ENCODE results near the gene HEXA. TPM values are rescaled to one million over a fixed set of nuclear protein-coding genes. Genes with fewer than 3 reads are reported as not detected.

Gene HEXA
- total and polyA plus RNA-seq, 9 of the 15 experiments (the other 6 are each of a cell fraction or from before 2014, with no cell fraction given), result 22.2 to 136 (median 68.9) TPM

DNA sequence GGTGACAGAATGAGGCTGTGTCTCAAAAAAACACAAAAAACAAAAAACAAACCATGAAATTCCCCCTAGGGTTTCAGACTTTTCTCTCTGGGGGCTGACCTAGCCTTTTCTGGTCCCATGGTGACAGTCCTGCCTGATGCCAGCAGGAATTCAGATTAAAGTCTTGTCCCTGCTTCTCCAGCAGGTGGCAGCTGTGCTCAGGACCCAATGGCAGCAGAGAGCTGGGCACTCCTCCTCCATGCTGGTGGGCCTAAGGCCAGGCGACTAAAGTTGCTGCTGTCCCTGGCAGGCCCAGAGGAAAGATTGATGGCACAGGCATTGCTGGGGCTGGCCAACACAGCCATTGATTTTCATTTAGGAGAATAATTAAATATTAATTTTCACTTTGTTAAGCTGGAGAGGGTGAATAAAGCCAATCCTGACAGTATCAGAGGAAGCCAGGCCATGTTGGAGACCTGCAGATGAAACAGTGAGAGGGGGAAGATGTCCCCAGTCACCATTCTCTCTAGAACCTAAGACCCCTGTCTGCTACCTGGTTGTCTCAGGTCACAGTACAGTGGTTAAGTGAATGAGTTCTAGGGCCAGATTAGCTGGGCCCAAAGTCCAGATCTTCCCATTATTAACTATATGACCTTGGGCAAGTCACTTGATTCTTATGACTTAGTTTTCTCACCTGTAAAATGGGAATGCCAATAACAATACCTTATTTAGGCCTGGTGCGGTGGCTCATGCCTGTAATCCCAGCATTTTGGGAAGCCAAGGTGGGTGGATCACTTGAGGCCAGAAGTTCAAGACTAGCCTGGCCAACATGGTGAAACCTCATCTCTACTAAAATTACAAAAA is 63.0 kb downstream of the HEXA start:
- Histone ChIP-seq H3K9me1 (ENCODE audit: control insufficient read depth, insufficient read depth, low read length) (no peaks in the 10 kb centered on the region), H3K4me3 (no peak overlapping the region), H4K20me1 (replicated peaks; ENCODE audit: control insufficient read depth, insufficient read depth, low read length) (0 out of 2 replicates have a peak, but pooled peaks cover 3% of the 10 kb centered on the region), H3K9me3 (replicated peaks; ENCODE audit: control insufficient read depth, insufficient read depth, low read depth, low read length) (no peaks in the 10 kb centered on the region), H3K4me2 (ENCODE audit: insufficient read depth, low read length) (no peak overlapping the region), H3K36me3 (ENCODE audit: control insufficient read depth, insufficient read depth, low read length) (no peaks in the 10 kb centered on the region), H2AFZ (ENCODE audit: low read depth, low read length) (no peak overlapping the region), H3K27me3 (ENCODE audit: control insufficient read depth in 2 of 2, insufficient read depth in 2 of 2, low read length in 2 of 2) (peaks cover 4 to 14% of the 10 kb centered on the region in 2 experiments; a peak in 4 of 5 replicates), H3K4me1 (replicated peaks in 1 of 2; ENCODE audit: control insufficient read depth in 2 of 2, insufficient read depth in 2 of 2, low read length in 2 of 2) (no peaks in the 10 kb centered on the region), H3K9ac (ENCODE audit: insufficient read depth in 1 of 2, low read depth in 2 of 2, low read length in 2 of 2) (no peak overlapping the region), H3K79me2 (ENCODE audit: control insufficient read depth, insufficient read depth, low read length) (no peaks in the 10 kb centered on the region), H3K27ac (ENCODE audit: extremely low read depth, low read depth, low read length) (no peak overlapping the region)
- intact Hi-C loops (cut with micrococcal nuclease), result loop anchor here (2.0 to 10.0 kb wide), 2 partner anchors 160 to 272 kb away; no protein-coding TSS in a partner anchor
- peak; percentile 99 for ATAC-seq
- WGBS (ENCODE audit: insufficient coverage, low coverage, missing lambda C conversion rate), result 3% methylated on average over 2 of the region's 2 CpGs
- BruUV-seq (replicated peaks), result no TSS peak
- DNase-seq (ENCODE audit: extremely low read depth in 1 of 4, low spot score in 3 of 4), result peak; percentile 72 to 78 (median 74)
- CTCF ChIA-PET (ENCODE audit: low intra/inter-chr PET ratio), result no interaction called here
- peak; percentile 85 for FAIRE-seq
- POLR2A ChIA-PET, result interaction anchor here (0.6 to 1.4 kb wide), 3 partner anchors 13 to 152 kb away, joined by 3 to 4 read pairs (median 3); no protein-coding TSS in a partner anchor
- in situ Hi-C loops (cut with MboI), result loop anchor here (25.0 kb wide), 3 partner anchors 774 to 1774 kb away; partner anchors contain the start of gene GOLGA6A
- TF ChIP-seq RAD21 (CRISPR knock-in tag; conservative IDR thresholded peaks at IDR 0.05 in 1 of 2, IDR thresholded peaks at IDR 0.05 in 1 of 2) (peak; percentile 61 to 84), SMC3 (conservative IDR thresholded peaks at IDR 0.05; ENCODE audit: insufficient read depth, low read depth, low read length) (peak; percentile 78)
- TF ChIP-seq, protein P1, sequence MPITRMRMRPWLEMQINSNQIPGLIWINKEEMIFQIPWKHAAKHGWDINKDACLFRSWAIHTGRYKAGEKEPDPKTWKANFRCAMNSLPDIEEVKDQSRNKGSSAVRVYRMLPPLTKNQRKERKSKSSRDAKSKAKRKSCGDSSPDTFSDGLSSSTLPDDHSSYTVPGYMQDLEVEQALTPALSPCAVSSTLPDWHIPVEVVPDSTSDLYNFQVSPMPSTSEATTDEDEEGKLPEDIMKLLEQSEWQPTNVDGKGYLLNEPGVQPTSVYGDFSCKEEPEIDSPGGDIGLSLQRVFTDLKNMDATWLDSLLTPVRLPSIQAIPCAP (CRISPR knock-in tag; IDR thresholded peaks at IDR 0.05; ENCODE audit: borderline replicate concordance), result no peak
- TF ChIP-seq, protein P2, sequence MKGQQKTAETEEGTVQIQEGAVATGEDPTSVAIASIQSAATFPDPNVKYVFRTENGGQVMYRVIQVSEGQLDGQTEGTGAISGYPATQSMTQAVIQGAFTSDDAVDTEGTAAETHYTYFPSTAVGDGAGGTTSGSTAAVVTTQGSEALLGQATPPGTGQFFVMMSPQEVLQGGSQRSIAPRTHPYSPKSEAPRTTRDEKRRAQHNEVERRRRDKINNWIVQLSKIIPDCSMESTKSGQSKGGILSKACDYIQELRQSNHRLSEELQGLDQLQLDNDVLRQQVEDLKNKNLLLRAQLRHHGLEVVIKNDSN (CRISPR knock-in tag; IDR thresholded peaks at IDR 0.05), result no peak
- TF ChIP-seq, protein P3, sequence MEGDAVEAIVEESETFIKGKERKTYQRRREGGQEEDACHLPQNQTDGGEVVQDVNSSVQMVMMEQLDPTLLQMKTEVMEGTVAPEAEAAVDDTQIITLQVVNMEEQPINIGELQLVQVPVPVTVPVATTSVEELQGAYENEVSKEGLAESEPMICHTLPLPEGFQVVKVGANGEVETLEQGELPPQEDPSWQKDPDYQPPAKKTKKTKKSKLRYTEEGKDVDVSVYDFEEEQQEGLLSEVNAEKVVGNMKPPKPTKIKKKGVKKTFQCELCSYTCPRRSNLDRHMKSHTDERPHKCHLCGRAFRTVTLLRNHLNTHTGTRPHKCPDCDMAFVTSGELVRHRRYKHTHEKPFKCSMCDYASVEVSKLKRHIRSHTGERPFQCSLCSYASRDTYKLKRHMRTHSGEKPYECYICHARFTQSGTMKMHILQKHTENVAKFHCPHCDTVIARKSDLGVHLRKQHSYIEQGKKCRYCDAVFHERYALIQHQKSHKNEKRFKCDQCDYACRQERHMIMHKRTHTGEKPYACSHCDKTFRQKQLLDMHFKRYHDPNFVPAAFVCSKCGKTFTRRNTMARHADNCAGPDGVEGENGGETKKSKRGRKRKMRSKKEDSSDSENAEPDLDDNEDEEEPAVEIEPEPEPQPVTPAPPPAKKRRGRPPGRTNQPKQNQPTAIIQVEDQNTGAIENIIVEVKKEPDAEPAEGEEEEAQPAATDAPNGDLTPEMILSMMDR (IDR thresholded peaks at IDR 0.05 in 2 of 3, conservative IDR thresholded peaks at IDR 0.05 in 1 of 3; ENCODE audit: insufficient read depth in 2 of 3, low read depth in 1 of 3, low read length in 3 of 3), result peak; percentile 79 to 83 (median 80)
- TF ChIP-seq, protein P4, sequence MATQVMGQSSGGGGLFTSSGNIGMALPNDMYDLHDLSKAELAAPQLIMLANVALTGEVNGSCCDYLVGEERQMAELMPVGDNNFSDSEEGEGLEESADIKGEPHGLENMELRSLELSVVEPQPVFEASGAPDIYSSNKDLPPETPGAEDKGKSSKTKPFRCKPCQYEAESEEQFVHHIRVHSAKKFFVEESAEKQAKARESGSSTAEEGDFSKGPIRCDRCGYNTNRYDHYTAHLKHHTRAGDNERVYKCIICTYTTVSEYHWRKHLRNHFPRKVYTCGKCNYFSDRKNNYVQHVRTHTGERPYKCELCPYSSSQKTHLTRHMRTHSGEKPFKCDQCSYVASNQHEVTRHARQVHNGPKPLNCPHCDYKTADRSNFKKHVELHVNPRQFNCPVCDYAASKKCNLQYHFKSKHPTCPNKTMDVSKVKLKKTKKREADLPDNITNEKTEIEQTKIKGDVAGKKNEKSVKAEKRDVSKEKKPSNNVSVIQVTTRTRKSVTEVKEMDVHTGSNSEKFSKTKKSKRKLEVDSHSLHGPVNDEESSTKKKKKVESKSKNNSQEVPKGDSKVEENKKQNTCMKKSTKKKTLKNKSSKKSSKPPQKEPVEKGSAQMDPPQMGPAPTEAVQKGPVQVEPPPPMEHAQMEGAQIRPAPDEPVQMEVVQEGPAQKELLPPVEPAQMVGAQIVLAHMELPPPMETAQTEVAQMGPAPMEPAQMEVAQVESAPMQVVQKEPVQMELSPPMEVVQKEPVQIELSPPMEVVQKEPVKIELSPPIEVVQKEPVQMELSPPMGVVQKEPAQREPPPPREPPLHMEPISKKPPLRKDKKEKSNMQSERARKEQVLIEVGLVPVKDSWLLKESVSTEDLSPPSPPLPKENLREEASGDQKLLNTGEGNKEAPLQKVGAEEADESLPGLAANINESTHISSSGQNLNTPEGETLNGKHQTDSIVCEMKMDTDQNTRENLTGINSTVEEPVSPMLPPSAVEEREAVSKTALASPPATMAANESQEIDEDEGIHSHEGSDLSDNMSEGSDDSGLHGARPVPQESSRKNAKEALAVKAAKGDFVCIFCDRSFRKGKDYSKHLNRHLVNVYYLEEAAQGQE (IDR thresholded peaks at IDR 0.05; ENCODE audit: borderline replicate concordance), result peak; percentile 62; the same call in 1 of the 2 replicates
- TF ChIP-seq, protein P4 (CRISPR knock-in tag; IDR thresholded peaks at IDR 0.05; ENCODE audit: low read depth), result no peak
